Measurements from ENCODE around the gene DTWD2. TPM values are rescaled to one million over a fixed set of nuclear protein-coding genes. Genes with fewer than 3 reads are reported as not detected.

DTWD2 gene
- total and polyA plus RNA-seq, 2 of the 4 experiments (the other 2 are of a cell fraction), result 1.2 to 1.8 TPM

GRCh38 chr5:119033135-119033534 lies 44.8 kb upstream of the DTWD2 start:
- CTCF ChIA-PET, result no interaction called here
- H4K8ac ChIP-seq (ENCODE audit: low read depth in 2 of 2, low read length in 2 of 2), result no peak overlapping the region
- H2AFZ ChIP-seq (replicated peaks; ENCODE audit: low read length, poor library complexity), result peak overlapping the region; percentile 53
- no peak overlapping the region for H3K18ac ChIP-seq (ENCODE audit: low read depth, low read length)
- no peak overlapping the region for H2AK9ac ChIP-seq (replicated peaks; ENCODE audit: low read depth, low read length, poor library complexity)
- H3K14ac ChIP-seq (replicated peaks; ENCODE audit: low read depth, low read length), result no peak overlapping the region
- in situ Hi-C loops (cut with MboI; ENCODE audit: low sequenced_read_pairs) (no loop called here), dilution Hi-C loops (cut with HindIII; ENCODE audit: low sequenced_read_pairs, unreplicated experiment) (no loop called here), intact Hi-C loops (cut with micrococcal nuclease) (no loop called here)
- H2AK5ac ChIP-seq (ENCODE audit: low read depth, low read length), result no peak overlapping the region
- H3K56ac ChIP-seq (ENCODE audit: extremely low read depth, insufficient read depth, low read length), result no peak overlapping the region
- H2BK120ac ChIP-seq (ENCODE audit: low read depth, low read length), result no peak overlapping the region
- H4K20me1 ChIP-seq (ENCODE audit: insufficient read depth, low read length), result no peaks in the 10 kb centered on the region
- H3K27me3 ChIP-seq (ENCODE audit: control insufficient read depth, insufficient read depth, low read length), result no peaks in the 10 kb centered on the region
- no peak overlapping the region for H3K4me2 ChIP-seq (ENCODE audit: low read depth, low read length)
- H3K36me3 ChIP-seq (ENCODE audit: control insufficient read depth, insufficient read depth, low read length), result no peaks in the 10 kb centered on the region
- no peaks in the 10 kb centered on the region for H3K9me1 ChIP-seq (ENCODE audit: insufficient read depth, low read length)
- no peak overlapping the region for H4K91ac ChIP-seq (ENCODE audit: insufficient read depth, low read depth, low read length)
- WGBS, 2 experiments (ENCODE audit: extremely low coverage in 2 of 2, insufficient read length in 1 of 2), result no CpG with 5 or more reads among the region's 3 CpGs
- no peaks in the 10 kb centered on the region for H3K79me1 ChIP-seq (ENCODE audit: low read depth in 1 of 2, low read length in 2 of 2)
- no peak overlapping the region for H3K27ac ChIP-seq (ENCODE audit: insufficient read depth, low read length)
- no peak overlapping the region for H2BK20ac ChIP-seq (ENCODE audit: low read depth, low read length)
- no peak for TF ChIP-seq MAZ (IDR thresholded peaks at IDR 0.05; ENCODE audit: borderline replicate concordance, low read depth, low read length)
- no peak for TF ChIP-seq SMC3 (IDR thresholded peaks at IDR 0.05; ENCODE audit: low read depth, low read length)
- TF ChIP-seq FOS (IDR thresholded peaks at IDR 0.05; ENCODE audit: low read depth, low read length), result no peak
- TF ChIP-seq MAFK (IDR thresholded peaks at IDR 0.05; ENCODE audit: low read depth, low read length), result no peak
- TF ChIP-seq RCOR1 (IDR thresholded peaks at IDR 0.05; ENCODE audit: insufficient replicate concordance, low read length), result no peak
- no peak for TF ChIP-seq NFE2L2 (IDR thresholded peaks at IDR 0.05; ENCODE audit: low read depth, low read length)
- TF ChIP-seq USF2 (IDR thresholded peaks at IDR 0.05; ENCODE audit: low read depth, low read length), result no peak
- TF ChIP-seq BHLHE40 (IDR thresholded peaks at IDR 0.05; ENCODE audit: low read depth, low read length), result no peak
- TF ChIP-seq RFX5 (IDR thresholded peaks at IDR 0.05; ENCODE audit: low read depth, low read length), result no peak
- POLR2A ChIA-PET (ENCODE audit: unreplicated experiment), result no interaction called here
- ATAC-seq (ENCODE audit: low read depth), result no peak
- H3K4ac ChIP-seq (ENCODE audit: low read depth, low read length), result no peak overlapping the region
- H3K4me3 ChIP-seq (ENCODE audit: insufficient read depth, low read depth, low read length), result no peak overlapping the region
- no peaks in the 10 kb centered on the region for H3K9me3 ChIP-seq (ENCODE audit: control insufficient read depth, insufficient read depth, low read length)
- no peak for DNase-seq
- no peak overlapping the region for H3K9ac ChIP-seq (ENCODE audit: low read depth, low read length)
- H2BK15ac ChIP-seq (ENCODE audit: low read depth, low read length), result no peak overlapping the region
- H2BK5ac ChIP-seq (ENCODE audit: low read depth, low read length, poor library complexity, severe bottlenecking), result no peak overlapping the region
- H4K5ac ChIP-seq (ENCODE audit: low read depth, low read length), result no peak overlapping the region
- H3K4me1 ChIP-seq (ENCODE audit: control insufficient read depth, insufficient read depth, low read length), result no peaks in the 10 kb centered on the region
- H3K23ac ChIP-seq (ENCODE audit: low read depth, low read length), result no peak overlapping the region
- no TSS peak for BruUV-seq (replicated peaks)
